GM18907 (cell line): ENCODE results near the gene AADACL4.
"Not testable (repeated sequence)": the region's sequence is repeated elsewhere in the genome, so short reads cannot be mapped to it uniquely, and the experiment has no call there.

ENCODE experiments used
- ATAC-seq: cut with Tn5 transposase; IDR thresholded peaks from one replicate; pipeline ENCODE4 v1.9.1; 2021; ENCODE audit warnings: mild to moderate bottlenecking, moderate library complexity; ENCODE audit not compliant: unreplicated experiment

The AADACL4 gene

DNA sequence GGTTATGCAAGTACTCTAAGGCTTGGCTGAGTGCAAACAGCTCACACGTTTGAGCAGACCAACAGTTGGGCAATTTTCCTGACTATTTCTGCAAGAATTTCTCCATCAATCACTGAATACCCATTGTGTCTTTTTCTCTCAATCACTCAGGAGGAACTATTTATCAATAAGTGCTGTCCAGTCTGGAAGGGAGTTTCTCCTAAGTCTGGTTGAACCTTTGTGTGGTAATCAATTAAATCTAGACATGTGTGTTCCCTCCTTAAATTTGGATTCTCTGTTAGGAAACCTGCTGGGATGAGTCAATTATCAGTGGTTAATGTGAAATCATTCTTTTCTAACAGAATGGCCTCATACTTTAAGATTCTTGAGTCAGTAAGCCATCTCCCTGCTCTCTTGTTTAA, 65.2 kb downstream of the AADACL4 start:
- ATAC-seq: no peak

- no peak for ATAC-seq
Measured at GRCh38 chr1:12709696-12710095, 65.8 kb downstream of the AADACL4 start.

GRCh38 chr1:12711536-12711935, 67.7 kb downstream of the AADACL4 start:
- ATAC-seq: no peak

DNA sequence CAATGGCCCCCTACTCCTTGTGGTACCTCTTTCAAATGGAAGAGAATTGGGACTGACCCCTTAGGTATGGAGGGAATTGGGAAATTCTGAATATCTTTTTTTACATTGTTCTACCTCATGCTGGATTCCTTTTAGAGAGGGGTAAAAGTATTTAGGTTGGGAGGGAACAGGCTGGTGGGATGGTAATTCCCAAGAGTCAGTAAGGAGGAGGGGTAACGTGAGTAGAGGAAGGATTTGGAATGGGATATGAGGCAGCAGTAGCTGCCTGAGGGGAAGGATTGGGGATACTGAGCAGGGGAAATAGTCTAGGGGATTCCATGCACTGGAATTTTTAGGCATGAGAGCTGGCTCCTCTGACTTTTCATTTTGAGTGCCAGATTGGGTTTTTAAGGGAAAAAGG, 68.2 kb downstream of the AADACL4 start:
- ATAC-seq: no peak

GRCh38 chr1:12712929-12713328, 69.0 kb downstream of the AADACL4 start:
- no peak for ATAC-seq

DNA sequence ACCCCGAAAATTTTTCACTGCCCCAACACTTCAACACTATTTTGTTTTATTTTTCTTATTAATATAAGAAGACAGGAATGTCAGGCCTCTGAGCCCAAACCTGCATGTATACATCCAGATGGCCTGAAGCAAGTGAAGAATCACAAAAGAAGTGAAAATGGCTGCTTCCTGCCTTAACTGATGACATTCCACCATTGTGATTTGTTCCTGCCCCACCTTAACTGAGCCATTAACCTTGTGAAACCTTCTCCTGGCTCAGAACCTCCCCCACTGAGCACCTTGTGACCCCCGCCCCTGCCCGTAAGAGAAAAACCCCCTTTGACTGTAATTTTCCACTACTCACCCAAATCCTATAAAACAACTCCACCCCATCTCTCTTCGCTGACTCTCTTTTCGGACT, 69.8 kb downstream of the AADACL4 start:
- not testable (repeated sequence) for ATAC-seq

DNA sequence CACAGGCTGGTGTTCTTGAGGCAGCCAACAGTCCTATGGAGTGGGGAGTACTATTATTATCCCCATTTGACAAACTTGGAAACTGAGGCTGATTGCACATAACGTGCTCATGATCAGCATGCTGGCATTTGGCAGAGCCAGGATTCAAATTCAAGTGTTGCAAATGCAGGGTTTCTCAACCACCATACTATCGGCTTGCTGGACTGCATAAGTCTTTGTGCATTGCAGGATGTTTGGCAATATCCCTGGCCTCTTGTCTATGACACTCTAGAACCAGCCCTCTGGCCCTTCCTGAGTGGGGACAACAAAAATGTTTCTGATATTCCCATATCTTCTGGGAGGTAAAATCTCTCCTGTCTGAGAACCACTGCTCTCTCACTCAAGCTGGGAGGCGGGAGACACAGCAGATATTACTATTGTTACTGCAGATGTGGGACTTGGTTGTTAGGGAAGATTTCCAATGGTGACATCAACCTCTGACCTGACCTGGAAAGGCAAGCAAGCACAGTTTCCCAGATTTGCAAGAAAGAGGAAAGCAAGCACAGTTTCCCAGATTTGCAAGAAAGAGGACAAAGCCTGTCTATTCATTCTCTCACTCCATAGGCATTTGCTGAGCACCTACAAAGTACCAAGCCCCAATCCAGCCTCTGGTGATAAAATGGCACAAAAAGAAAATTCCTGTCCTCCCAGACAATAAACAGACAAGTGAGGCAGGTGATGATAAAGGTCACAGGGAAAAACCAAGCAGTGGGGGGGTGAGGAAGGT, 71.0 kb downstream of the AADACL4 start:
- no peak for ATAC-seq

DNA sequence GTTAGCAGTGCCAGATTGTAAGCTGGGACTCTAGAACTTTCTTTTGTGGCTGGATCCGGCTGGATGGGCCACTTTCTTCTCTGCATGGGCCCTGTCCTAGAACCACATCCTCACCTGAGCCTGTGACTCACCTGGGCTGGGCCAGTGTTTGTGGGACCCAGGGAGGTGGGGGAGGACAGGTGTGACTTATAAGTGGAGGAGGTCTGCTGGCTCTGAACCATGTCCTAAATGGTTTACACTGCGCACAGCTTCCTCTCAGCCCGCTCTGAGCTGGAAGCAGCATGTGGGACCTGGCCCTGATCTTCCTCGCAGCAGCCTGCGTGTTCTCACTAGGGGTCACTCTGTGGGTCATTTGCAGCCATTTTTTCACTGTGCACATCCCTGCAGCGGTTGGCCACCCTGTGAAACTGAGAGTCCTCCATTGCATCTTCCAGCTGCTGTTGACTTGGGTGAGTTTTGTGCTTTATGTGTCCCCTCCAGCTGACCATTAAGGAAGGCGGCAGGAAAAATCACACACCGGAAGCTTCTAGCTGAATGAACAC, 72.1 kb downstream of the AADACL4 start, which contains the start of gene AADACL3:
AADACL3 (plus strand) TSS at position 215 of the 542 bp plus-strand sequence; CDS start at position 282, 67 bp downstream.
- no peak for ATAC-seq
